ENCODE measurements around the gene NHLRC1. TPM values are rescaled to one million over a fixed set of nuclear protein-coding genes. Genes with fewer than 3 reads are reported as not detected.

Gene NHLRC1
- total RNA-seq (2014; rRNA removed; shearing (Covaris generic)): not detected in 2 replicates

GRCh38 chr6:18122128-18123093, at the start of gene NHLRC1:
TSS of gene NHLRC1 (minus strand) at chr6:18122677. CDS start at chr6:18122606, 71 bp downstream.
- no peaks in the 10 kb centered on the region for H3K9me3 ChIP-seq (replicated peaks)
- no peaks in the 10 kb centered on the region for H3K27me3 ChIP-seq
- H3K4me3 ChIP-seq: no peak within 1 kb of the TSS
- no peaks in the 10 kb centered on the region for H3K36me3 ChIP-seq
- no peaks in the 10 kb centered on the region for H3K4me1 ChIP-seq
- DNase-seq: no peak
- no peak within 1 kb of the TSS for H3K27ac ChIP-seq

- Histone ChIP-seq H3K4me3 (no peak overlapping the region), H3K27me3 (no peaks in the 10 kb centered on the region)
- no peak for DNase-seq
Measured at GRCh38 chr6:18171871-18172270, 49.4 kb upstream of the NHLRC1 start.

DNA sequence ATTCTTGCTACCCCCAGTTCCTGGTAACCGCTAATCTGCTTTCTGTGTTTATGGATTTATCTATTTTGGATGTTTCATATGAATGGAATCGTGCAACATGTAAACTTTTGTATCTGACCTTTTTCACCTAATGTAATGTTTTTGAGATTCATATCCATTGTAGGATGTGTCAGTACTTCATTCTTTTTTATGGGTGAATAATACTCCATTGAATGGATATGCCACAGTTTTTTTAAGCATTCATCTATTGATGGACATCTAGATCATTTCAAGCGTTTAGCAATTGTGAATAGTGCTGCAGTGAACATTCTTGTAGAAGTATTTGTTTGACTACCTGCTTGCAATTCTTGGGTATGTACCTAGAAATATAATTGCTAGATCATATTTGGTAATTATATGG, 45.8 kb upstream of the NHLRC1 start:
- H3K4me3 ChIP-seq: no peak overlapping the region
- H3K27ac ChIP-seq: peak overlapping the region; percentile 28; the same call in 1 of the 2 replicates
- H3K9me3 ChIP-seq (replicated peaks): peaks cover 4% of the 10 kb centered on the region; the same call in 1 of the 2 replicates
- H3K36me3 ChIP-seq: peaks cover 5% of the 10 kb centered on the region; the same call in 1 of the 2 replicates
- no peak for DNase-seq
- H3K4me1 ChIP-seq: no peaks in the 10 kb centered on the region
- H3K27me3 ChIP-seq: no peaks in the 10 kb centered on the region

More at GRCh38 chr6:18171871-18172270, 49.4 kb upstream of the NHLRC1 start:
- no peak overlapping the region for H3K27ac ChIP-seq
- peaks cover 5% of the 10 kb centered on the region; the same call in 1 of the 2 replicates for H3K36me3 ChIP-seq
- peaks cover 4% of the 10 kb centered on the region; the same call in 1 of the 2 replicates for H3K9me3 ChIP-seq (replicated peaks)
- H3K4me1 ChIP-seq: no peaks in the 10 kb centered on the region

- H3K36me3 ChIP-seq: peaks cover 5% of the 10 kb centered on the region; the same call in 1 of the 2 replicates
- no peak for DNase-seq
- H3K4me1 ChIP-seq: no peaks in the 10 kb centered on the region
- H3K27ac ChIP-seq: no peak overlapping the region
- H3K27me3 ChIP-seq: no peaks in the 10 kb centered on the region
- peaks cover 4% of the 10 kb centered on the region; the same call in 1 of the 2 replicates for H3K9me3 ChIP-seq (replicated peaks)
- H3K4me3 ChIP-seq: no peak overlapping the region
Measured at GRCh38 chr6:18166312-18167036, 44.0 kb upstream of the NHLRC1 start.

DNA sequence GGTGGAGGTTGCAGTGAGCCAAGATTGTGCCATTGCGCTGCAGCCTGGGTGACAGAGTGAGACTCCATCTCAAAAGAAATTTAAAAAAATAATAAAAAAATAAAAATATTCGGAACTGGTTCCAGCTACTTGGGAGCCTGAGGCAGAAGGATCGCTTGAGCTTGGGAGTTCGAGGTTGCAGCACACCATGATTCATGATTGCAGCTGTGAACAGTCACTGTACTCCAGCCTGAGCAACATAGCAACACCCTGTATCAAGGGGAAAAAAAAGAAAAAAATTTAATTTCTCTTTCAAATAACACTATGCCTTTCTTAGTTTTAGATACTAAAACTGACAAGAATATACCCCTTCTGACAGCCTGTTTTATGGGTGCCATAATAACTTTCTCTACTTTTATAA, 43.3 kb upstream of the NHLRC1 start:
- peaks cover 4% of the 10 kb centered on the region; the same call in 1 of the 2 replicates for H3K9me3 ChIP-seq (replicated peaks)
- H3K4me3 ChIP-seq: no peak overlapping the region
- H3K27ac ChIP-seq: no peak overlapping the region
- peaks cover 5% of the 10 kb centered on the region; the same call in 1 of the 2 replicates for H3K36me3 ChIP-seq
- DNase-seq: no peak
- no peaks in the 10 kb centered on the region for H3K4me1 ChIP-seq
- no peaks in the 10 kb centered on the region for H3K27me3 ChIP-seq

DNA sequence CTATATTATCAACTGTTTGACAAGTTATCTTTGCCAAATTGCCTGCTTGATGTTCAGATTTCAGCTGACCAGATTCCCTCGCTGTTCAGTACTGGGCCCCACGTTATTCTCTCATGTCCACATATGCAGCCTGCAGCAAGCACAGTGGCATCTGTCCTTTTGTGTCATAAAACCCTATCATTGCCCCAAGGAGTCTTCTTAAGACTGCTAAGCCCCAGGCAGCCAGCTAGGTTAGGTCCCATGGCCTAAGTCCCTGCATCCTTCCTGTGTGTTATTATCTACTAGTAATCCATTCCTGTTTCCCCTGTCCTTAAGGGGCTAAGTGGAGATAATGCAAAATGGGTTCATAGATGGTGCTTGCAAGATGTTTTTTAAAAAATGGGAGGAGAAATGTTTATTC, 39.9 kb upstream of the NHLRC1 start:
- Histone ChIP-seq H3K36me3 (no peaks in the 10 kb centered on the region), H3K4me1 (no peaks in the 10 kb centered on the region), H3K4me3 (no peak overlapping the region), H3K27me3 (no peaks in the 10 kb centered on the region), H3K27ac (no peak overlapping the region), H3K9me3 (replicated peaks) (no peaks in the 10 kb centered on the region)
- no peak for DNase-seq

DNA sequence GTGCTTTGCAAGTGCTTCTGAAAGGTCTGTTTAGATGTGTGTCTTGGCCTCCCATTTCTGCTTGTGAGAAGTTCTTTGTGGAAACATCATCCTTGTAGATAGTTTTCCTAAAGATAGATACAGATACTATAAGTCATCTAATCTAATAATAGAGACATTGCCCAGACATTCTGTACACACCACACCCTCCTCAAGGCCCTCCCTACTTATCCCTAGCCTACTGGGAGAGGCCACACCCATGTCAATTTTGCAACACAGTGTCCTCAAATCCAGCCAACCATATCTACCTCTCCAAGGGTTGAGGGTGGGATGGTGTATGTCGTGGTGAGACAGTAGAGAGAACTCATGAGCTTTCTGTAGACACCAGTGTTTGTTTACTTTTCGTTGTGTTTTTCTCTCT, 39.0 kb upstream of the NHLRC1 start:
- H3K4me1 ChIP-seq: no peaks in the 10 kb centered on the region
- no peak for DNase-seq
- no peak overlapping the region for H3K27ac ChIP-seq
- no peaks in the 10 kb centered on the region for H3K36me3 ChIP-seq
- no peaks in the 10 kb centered on the region for H3K9me3 ChIP-seq (replicated peaks)
- no peaks in the 10 kb centered on the region for H3K27me3 ChIP-seq
- no peak overlapping the region for H3K4me3 ChIP-seq

DNA sequence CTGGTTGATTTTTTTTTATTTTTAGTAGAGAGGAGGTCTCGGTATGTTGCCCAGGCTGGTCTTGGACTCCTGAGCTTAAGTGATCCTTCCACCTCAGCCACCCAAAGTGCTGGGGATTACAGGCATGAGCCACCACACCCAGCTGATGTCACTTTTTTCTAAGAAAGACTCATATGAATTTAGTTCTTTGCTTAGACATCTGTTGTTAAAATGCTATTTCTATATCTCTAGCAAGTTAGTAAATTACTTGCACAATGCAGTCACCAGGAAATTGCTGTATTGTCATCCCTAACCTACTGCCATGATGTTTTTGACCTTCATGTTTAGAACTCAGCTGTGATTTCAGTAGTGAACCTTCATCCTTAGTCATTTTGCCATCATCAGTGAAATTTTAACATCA, 38.4 kb upstream of the NHLRC1 start:
- no peaks in the 10 kb centered on the region for H3K9me3 ChIP-seq (replicated peaks)
- H3K4me3 ChIP-seq: no peak overlapping the region
- no peak overlapping the region for H3K27ac ChIP-seq
- no peak for DNase-seq
- no peaks in the 10 kb centered on the region for H3K27me3 ChIP-seq
- H3K4me1 ChIP-seq: no peaks in the 10 kb centered on the region
- H3K36me3 ChIP-seq: no peaks in the 10 kb centered on the region

GRCh38 chr6:18155864-18156421, 33.5 kb upstream of the NHLRC1 start:
- Histone ChIP-seq H3K36me3 (no peaks in the 10 kb centered on the region), H3K4me3 (peak overlapping the region; percentile 90), H3K27ac (peak overlapping the region; percentile 30; the same call in 1 of the 2 replicates), H3K9me3 (replicated peaks) (no peaks in the 10 kb centered on the region), H3K27me3 (no peaks in the 10 kb centered on the region), H3K4me1 (no peaks in the 10 kb centered on the region)
- peak; percentile 18 to 42 for DNase-seq

DNA sequence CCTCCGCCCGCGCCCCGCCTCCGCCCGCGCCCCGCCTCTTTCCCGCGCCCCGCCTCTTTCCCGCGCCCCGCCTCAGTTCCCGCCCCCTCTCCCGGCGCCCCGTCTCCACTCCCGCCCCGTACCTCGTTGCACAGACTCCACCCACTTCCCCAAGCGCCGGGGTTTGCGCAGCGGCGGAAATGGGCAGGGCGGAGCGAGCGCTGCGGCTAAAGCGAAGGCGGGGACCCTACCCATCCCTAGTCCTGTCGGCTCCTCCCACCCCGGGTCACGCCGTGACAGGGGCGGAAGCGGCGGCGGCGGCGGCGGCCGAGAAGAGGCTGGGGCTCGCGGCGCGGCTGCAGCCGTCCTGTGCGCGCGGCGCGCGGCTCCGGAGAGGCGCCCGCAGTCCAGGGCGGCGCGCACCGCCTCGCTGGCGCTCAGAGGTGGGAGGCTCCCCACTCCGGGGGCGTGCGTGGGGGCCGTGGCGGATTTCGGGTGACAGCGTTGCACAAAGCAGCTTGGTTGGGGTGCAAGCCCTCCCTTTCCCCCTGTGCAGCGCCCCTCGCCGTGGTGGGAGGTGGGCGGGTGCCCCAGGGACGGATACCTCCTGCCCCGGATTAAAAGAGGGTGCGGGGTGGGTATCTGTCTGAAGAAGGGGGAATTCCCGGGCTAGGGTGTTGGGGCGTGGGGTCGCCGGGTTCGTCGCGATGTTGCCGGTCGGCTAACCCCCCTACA, 32.8 kb upstream of the NHLRC1 start, which contains the start of gene KDM1B:
TSS of gene KDM1B (plus strand) at position 273 of the 714 bp plus-strand sequence. CDS start 4,474 bp downstream, outside the sequence.
- Histone ChIP-seq H3K27me3 (no peaks in the 10 kb centered on the region), H3K4me1 (no peaks in the 10 kb centered on the region), H3K27ac (peak within 1 kb of the TSS; percentile 44; the same call in 1 of the 2 replicates), H3K36me3 (no peaks in the 10 kb centered on the region), H3K4me3 (peak within 1 kb of the TSS; percentile 90), H3K9me3 (replicated peaks) (no peaks in the 10 kb centered on the region)
- DNase-seq: peak; percentile 93 to 94

DNA sequence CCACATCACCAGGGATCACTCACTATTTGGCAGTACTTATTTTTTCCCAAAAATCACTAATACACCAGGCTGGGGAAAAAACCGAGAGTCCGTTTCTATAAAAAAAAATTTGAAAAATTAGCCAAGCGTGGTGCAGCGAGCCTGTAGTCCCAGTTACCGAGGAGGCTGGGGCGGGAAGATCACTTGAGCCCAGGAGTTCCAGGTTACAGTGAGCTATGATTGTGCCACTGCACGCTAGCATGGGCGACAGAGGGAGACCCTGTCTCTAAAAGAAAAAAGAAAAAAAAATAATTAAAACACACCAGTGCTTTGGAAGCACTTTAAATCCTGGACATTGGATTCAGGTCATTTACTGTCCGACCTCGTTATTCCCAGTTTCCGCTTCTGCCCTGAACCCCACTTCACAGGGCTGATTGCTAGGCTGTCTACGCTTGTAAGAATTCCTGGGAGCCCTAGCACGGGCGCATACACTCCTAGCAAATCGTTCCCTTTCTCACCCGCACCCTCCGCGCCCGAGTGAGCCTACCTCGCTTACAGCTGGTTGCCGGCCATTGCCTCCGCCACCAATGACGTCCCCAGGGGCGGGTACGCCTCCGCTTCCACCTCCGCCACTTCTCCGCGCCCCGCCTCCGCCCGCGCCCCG, 32.2 kb upstream of the NHLRC1 start, which contains the start of gene TPMT:
TSS of gene TPMT (minus strand) at position 571 of the 643 bp plus-strand sequence. CDS start 5,950 bp downstream, outside the sequence.
- H3K27me3 ChIP-seq: no peaks in the 10 kb centered on the region

DNA sequence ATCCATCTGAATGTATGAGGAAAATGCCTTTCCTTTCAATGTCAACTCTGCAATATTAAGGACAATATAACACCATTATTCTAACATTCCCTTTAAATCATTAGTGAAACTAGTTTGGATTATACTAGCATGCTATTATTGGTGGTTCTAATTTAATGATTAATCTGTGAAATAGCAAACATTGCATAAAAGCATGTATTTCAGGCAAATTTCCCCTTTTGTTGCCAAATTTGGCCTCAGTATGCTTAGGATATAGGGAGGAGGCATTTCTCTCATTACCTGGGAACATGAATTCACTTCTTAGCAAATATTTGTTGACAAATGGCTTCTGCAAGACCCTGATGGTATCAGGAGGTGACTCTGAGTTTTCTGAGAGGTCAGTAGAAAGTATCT, 30.8 kb upstream of the NHLRC1 start:
- no peaks in the 10 kb centered on the region for H3K4me1 ChIP-seq
- no peaks in the 10 kb centered on the region for H3K27me3 ChIP-seq
- DNase-seq: no peak
- no peak overlapping the region for H3K4me3 ChIP-seq
- no peaks in the 10 kb centered on the region for H3K9me3 ChIP-seq (replicated peaks)
- no peak overlapping the region for H3K27ac ChIP-seq
- H3K36me3 ChIP-seq: no peaks in the 10 kb centered on the region

More for the DNA sequence above, 32.2 kb upstream of the NHLRC1 start, which contains the start of gene TPMT:
- Histone ChIP-seq H3K4me1 (no peaks in the 10 kb centered on the region), H3K9me3 (replicated peaks) (no peaks in the 10 kb centered on the region), H3K4me3 (peak within 1 kb of the TSS; percentile 90), H3K36me3 (no peaks in the 10 kb centered on the region), H3K27ac (peak within 1 kb of the TSS; percentile 44; the same call in 1 of the 2 replicates)
- DNase-seq: no peak

DNA sequence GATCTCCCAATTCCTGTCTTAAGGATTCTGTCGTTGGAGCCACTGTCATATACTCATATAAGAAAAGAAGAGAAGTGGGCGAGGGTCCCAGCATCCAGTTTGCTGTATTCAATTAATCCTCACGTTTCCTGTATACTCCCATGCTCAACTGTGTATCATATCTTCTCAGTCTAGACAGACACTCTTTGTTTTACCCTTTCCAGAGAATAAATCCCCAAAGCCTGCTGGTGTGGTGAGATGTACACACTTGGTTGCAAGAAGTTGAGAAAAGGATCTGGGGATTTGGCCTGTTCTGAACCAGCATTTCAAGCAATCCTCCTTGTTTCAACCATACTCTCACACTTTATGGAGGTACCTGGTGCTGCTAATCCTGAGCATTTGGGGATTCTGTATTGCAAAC, 29.3 kb upstream of the NHLRC1 start:
- H3K9me3 ChIP-seq (replicated peaks): no peaks in the 10 kb centered on the region

More for the DNA sequence above, 29.3 kb upstream of the NHLRC1 start:
- H3K27me3 ChIP-seq: no peaks in the 10 kb centered on the region
- no peak overlapping the region for H3K27ac ChIP-seq
- H3K4me3 ChIP-seq: no peak overlapping the region
- H3K4me1 ChIP-seq: no peaks in the 10 kb centered on the region
- no peak for DNase-seq
- no peaks in the 10 kb centered on the region for H3K36me3 ChIP-seq
